WTC11 (cell line): ENCODE data around the gene ITIH2. TPM values are rescaled to one million over a fixed set of nuclear protein-coding genes. Genes with fewer than 3 reads are reported as not detected.
"Not testable (repeated sequence)": the region's sequence is repeated elsewhere in the genome, so short reads cannot be mapped to it uniquely, and the experiment has no call there.

Experiments
- ATAC-seq: fragments of 200-7000 bp; cut with Tn5 transposase; 2 replicates; pipeline ENCODE4 v1.10.0; 2021; ENCODE audit warnings: mild to moderate bottlenecking, moderate library complexity
- CTCF ChIA-PET: fragments of 300-600 bp; sonication (Branson Sonifier 250); formaldehyde crosslinking; loops from one replicate; lab custom pipeline; 2021; ENCODE audit warnings: antibody characterized with exemption; lab: Charles Lee
- POLR2A ChIA-PET: fragments of 350-600 bp; sonication (Branson Sonifier 250); formaldehyde crosslinking; loops from one replicate; lab custom pipeline; 2021; ENCODE audit warnings: antibody characterized with exemption; lab: Charles Lee
- DNase-seq: peaks from one replicate; pipeline ENCODE4 v3.0.0; 2021; ENCODE audit warnings: low spot score
- H3K27ac Mint-ChIP-seq: 2 replicates; pipeline ENCODE4 v1.8.0; 2021; ENCODE audit warnings: mixed read lengths
- H3K27me3 Mint-ChIP-seq: 2 replicates; pipeline ENCODE4 v1.8.0; 2021; ENCODE audit warnings: low read depth, mild to moderate bottlenecking, moderate library complexity, mixed read lengths
- H3K36me3 Mint-ChIP-seq: 2 replicates; pipeline ENCODE4 v1.8.0; 2021; ENCODE audit warnings: mixed read lengths
- H3K4me1 Mint-ChIP-seq: 2 replicates; pipeline ENCODE4 v1.8.0; 2022; ENCODE audit warnings: mixed read lengths
- H3K4me3 Mint-ChIP-seq: 2 replicates; pipeline ENCODE4 v1.8.0; 2021; ENCODE audit warnings: mild to moderate bottlenecking, moderate library complexity, mixed read lengths
- H3K9me3 Mint-ChIP-seq: 2 replicates; pipeline ENCODE4 v1.8.0; 2021; ENCODE audit warnings: mixed read lengths
- ATF1 ChIP-seq: sonication (generic); formaldehyde crosslinking; IDR thresholded peaks from 2 replicates; pipeline ENCODE4 v1.8.1; 2023; ENCODE audit warnings: mild to moderate bottlenecking, moderate library complexity, missing genetic modification reagents
- CREM ChIP-seq: sonication (generic); formaldehyde crosslinking; IDR thresholded peaks from 2 replicates; pipeline ENCODE4 v1.8.1; 2022; ENCODE audit warnings: mild to moderate bottlenecking, missing genetic modification reagents, moderate library complexity
- ESRRA ChIP-seq: sonication (generic); formaldehyde crosslinking; IDR thresholded peaks from 2 replicates; pipeline ENCODE4 v1.8.1; 2022; ENCODE audit warnings: mild to moderate bottlenecking, missing genetic modification reagents, borderline replicate concordance
- FOXJ3 ChIP-seq: sonication (generic); formaldehyde crosslinking; IDR thresholded peaks from 2 replicates; pipeline ENCODE4 v1.9.0; 2021; ENCODE audit warnings: missing genetic modification reagents, mild to moderate bottlenecking, borderline replicate concordance
- JUN ChIP-seq: sonication (generic); formaldehyde crosslinking; IDR thresholded peaks from 2 replicates; pipeline ENCODE4 v1.8.0; 2023; ENCODE audit warnings: mild to moderate bottlenecking, missing genetic modification reagents
- NR3C1 ChIP-seq: sonication (generic); formaldehyde crosslinking; conservative IDR thresholded peaks from 2 replicates; pipeline ENCODE4 v1.8.1; 2023; ENCODE audit warnings: low read depth, mild to moderate bottlenecking, missing genetic modification reagents
- RORB ChIP-seq: fragments of 250-450 bp; sonication (Bioruptor Pico); IDR thresholded peaks from 2 replicates; pipeline ENCODE4 v1.9.0; 2021; ENCODE audit warnings: mild to moderate bottlenecking
- SMAD4 ChIP-seq: sonication (generic); formaldehyde crosslinking; IDR thresholded peaks from 2 replicates; pipeline ENCODE4 v1.8.0; 2022; ENCODE audit warnings: mild to moderate bottlenecking, missing genetic modification reagents
- TEAD4 ChIP-seq: sonication (generic); formaldehyde crosslinking; IDR thresholded peaks from 2 replicates; pipeline ENCODE4 v1.8.0; 2022; ENCODE audit warnings: mild to moderate bottlenecking, missing genetic modification reagents
- ZBTB21 ChIP-seq: sonication (generic); formaldehyde crosslinking; IDR thresholded peaks from 2 replicates; pipeline ENCODE4 v1.8.1; 2023; ENCODE audit warnings: mild to moderate bottlenecking, missing genetic modification reagents, borderline replicate concordance
- ZNF232 ChIP-seq: sonication (generic); formaldehyde crosslinking; IDR thresholded peaks from 2 replicates; pipeline ENCODE4 v1.8.0; 2022; ENCODE audit warnings: mild to moderate bottlenecking, missing genetic modification reagents
- ZNF423 ChIP-seq: fragments of 250-450 bp; sonication (Bioruptor Pico); IDR thresholded peaks from 2 replicates; pipeline ENCODE4 v2.1.2; 2022; ENCODE audit warnings: mild to moderate bottlenecking, moderate library complexity
- total RNA-seq: library from RNA; stranded (reverse); gene quantifications from 3 replicates; pipeline ENCODE4 v1.2.3, GENCODE V29; 2021
- TF ChIP-seq, protein P1 (sequence below): sonication (generic); formaldehyde crosslinking; IDR thresholded peaks from 2 replicates; pipeline ENCODE4 v1.8.0; 2022; ENCODE audit warnings: mild to moderate bottlenecking, missing genetic modification reagents
- TF ChIP-seq, protein P2 (sequence below): sonication (generic); formaldehyde crosslinking; IDR thresholded peaks from 2 replicates; pipeline ENCODE4 v1.8.1; 2022; ENCODE audit warnings: low read depth, mild to moderate bottlenecking, moderate library complexity, missing genetic modification reagents, borderline replicate concordance
- TF ChIP-seq, protein P3 (sequence below): sonication (generic); formaldehyde crosslinking; IDR thresholded peaks from 2 replicates; pipeline ENCODE4 v1.8.1; 2022; ENCODE audit warnings: missing genetic modification reagents, borderline replicate concordance
- TF ChIP-seq, protein P4 (sequence below): sonication (generic); formaldehyde crosslinking; IDR thresholded peaks from 2 replicates; pipeline ENCODE4 v1.8.1; 2023; ENCODE audit warnings: mild to moderate bottlenecking, missing genetic modification reagents, moderate library complexity
- TF ChIP-seq, protein P5 (sequence below): sonication (generic); formaldehyde crosslinking; IDR thresholded peaks from 2 replicates; pipeline ENCODE4 v1.8.0; 2022; ENCODE audit warnings: mild to moderate bottlenecking, missing genetic modification reagents
- TF ChIP-seq, protein P6 (sequence below): sonication (generic); formaldehyde crosslinking; IDR thresholded peaks from 2 replicates; pipeline ENCODE4 v1.8.1; 2023; ENCODE audit warnings: mild to moderate bottlenecking, missing genetic modification reagents
- TF ChIP-seq, protein P7 (sequence below): sonication (generic); formaldehyde crosslinking; IDR thresholded peaks from 2 replicates; pipeline ENCODE4 v1.8.0; 2023; ENCODE audit warnings: missing genetic modification reagents, mild to moderate bottlenecking, borderline replicate concordance

ITIH2 gene
- total RNA-seq, 1 experiment from 2014 or later = 0.83 TPM

DNA sequence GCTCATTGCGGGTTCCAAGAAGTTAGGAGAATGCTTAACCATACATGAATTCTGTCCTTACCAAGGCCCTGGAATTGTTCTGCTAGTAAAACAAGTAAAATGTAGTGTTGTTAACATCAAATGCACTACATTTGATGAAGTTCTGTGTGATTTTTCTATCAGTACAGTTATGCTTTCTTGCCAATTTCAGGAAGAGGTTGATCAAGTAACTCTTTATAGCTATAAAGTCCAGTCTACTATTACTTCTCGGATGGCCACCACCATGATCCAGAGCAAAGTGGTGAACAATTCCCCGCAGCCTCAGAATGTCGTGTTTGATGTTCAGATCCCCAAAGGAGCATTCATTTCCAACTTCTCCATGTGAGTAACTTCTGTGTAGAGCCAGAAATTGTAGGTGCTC, 5.7 kb downstream of the ITIH2 start (continued):
- TF ChIP-seq, protein P1, sequence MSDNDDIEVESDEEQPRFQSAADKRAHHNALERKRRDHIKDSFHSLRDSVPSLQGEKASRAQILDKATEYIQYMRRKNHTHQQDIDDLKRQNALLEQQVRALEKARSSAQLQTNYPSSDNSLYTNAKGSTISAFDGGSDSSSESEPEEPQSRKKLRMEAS = no peak
- TF ChIP-seq NR3C1 (no peak), ATF1 (CRISPR knock-in tag) (no peak)

DNA sequence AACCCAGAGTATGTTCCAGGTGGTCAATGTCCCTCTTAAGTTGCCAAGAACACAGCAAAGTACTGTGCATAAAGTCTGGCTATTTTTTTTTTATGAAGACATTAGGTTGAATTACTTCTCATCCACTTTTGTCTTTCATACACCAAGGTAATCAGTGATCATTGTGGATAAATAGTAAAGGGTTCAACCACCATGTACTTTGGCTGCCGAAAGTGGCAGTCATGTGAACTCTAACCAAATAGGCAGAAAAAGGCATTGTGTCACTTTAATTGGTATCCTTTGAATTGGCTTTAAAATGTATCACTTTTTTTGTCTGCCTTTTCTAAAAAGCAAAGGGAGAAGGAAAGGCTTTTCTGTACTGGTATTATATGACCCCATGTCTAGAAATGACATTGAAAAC, 7.3 kb downstream of the ITIH2 start:
- peaks cover 14% of the 10 kb centered on the region for H3K9me3 Mint-ChIP-seq
- no peak overlapping the region for H3K27ac Mint-ChIP-seq
- TF ChIP-seq ZBTB21 (no peak), ZNF232 (CRISPR knock-in tag) (no peak), RORB (no peak), CREM (CRISPR knock-in tag) (no peak)
- TF ChIP-seq, protein P2, sequence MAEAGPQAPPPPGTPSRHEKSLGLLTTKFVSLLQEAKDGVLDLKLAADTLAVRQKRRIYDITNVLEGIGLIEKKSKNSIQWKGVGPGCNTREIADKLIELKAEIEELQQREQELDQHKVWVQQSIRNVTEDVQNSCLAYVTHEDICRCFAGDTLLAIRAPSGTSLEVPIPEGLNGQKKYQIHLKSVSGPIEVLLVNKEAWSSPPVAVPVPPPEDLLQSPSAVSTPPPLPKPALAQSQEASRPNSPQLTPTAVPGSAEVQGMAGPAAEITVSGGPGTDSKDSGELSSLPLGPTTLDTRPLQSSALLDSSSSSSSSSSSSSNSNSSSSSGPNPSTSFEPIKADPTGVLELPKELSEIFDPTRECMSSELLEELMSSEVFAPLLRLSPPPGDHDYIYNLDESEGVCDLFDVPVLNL (CRISPR knock-in tag) = no peak
- TF ChIP-seq, protein P3, sequence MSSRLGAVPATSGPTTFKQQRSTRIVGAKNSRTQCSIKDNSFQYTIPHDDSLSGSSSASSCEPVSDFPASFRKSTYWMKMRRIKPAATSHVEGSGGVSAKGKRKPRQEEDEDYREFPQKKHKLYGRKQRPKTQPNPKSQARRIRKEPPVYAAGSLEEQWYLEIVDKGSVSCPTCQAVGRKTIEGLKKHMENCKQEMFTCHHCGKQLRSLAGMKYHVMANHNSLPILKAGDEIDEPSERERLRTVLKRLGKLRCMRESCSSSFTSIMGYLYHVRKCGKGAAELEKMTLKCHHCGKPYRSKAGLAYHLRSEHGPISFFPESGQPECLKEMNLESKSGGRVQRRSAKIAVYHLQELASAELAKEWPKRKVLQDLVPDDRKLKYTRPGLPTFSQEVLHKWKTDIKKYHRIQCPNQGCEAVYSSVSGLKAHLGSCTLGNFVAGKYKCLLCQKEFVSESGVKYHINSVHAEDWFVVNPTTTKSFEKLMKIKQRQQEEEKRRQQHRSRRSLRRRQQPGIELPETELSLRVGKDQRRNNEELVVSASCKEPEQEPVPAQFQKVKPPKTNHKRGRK (CRISPR knock-in tag) = no peak
- TF ChIP-seq, all 79 proteins: peak for 0
- Mint-ChIP-seq H3K4me3 (no peak overlapping the region), H3K27me3 (peaks cover 3% of the 10 kb centered on the region), H3K36me3 (no peaks in the 10 kb centered on the region), H3K4me1 (peaks cover 3% of the 10 kb centered on the region; the same call in 1 of the 2 replicates)
- ATAC-seq (no peak), DNase-seq (no peak)
- POLR2A ChIA-PET = no interaction called here
- CTCF ChIA-PET = no interaction called here

DNA sequence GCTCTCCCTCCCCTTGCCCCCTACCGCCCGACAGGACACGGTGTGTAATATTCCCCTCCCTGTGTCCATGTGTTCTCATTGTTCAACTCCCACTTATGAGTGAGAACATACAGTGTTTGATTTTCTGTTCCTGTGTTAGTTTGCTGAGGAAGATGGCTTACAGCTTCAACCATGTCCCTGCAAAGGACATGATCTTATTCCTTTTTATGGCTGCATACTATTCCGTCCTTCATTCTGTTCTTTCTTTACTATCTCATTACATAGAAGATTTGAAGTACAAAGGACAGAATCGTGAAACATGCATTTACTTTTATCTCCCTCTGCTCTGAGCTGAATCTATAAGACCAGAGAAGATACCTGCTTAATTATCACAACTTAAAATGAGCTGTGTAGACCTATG, 8.0 kb downstream of the ITIH2 start:
- H3K27ac Mint-ChIP-seq, POLR2A ChIA-PET: not testable (repeated sequence)

DNA sequence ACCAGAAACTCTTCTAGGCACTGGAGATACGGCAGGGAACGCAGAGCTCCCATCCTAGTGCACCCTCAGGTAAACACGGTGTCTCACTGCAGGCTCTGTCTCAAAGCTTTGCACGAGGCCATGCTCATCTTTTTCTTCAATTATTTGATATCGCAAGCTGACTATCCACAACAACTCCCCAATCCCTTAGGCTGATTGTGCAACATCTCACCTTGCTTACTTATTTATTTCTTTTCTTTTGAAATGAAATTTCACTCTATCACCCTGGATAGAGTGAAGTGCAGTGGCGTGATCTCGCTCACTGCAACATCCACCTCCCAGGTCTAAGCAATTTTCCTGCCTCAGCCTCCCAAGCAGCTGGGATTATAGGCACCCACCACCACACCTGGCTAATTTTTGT, 12.4 kb downstream of the ITIH2 start:
- Mint-ChIP-seq H3K4me3 (no peak overlapping the region), H3K27ac (no peak overlapping the region)
- TF ChIP-seq NR3C1 (no peak), ESRRA (CRISPR knock-in tag) (no peak), ZNF423 (CRISPR knock-in tag) (no peak), SMAD4 (no peak), ATF1 (CRISPR knock-in tag) (no peak), JUN (CRISPR knock-in tag) (no peak), TEAD4 (no peak), FOXJ3 (no peak)
- TF ChIP-seq, protein P4, sequence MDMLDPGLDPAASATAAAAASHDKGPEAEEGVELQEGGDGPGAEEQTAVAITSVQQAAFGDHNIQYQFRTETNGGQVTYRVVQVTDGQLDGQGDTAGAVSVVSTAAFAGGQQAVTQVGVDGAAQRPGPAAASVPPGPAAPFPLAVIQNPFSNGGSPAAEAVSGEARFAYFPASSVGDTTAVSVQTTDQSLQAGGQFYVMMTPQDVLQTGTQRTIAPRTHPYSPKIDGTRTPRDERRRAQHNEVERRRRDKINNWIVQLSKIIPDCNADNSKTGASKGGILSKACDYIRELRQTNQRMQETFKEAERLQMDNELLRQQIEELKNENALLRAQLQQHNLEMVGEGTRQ = no peak
- TF ChIP-seq, protein P5, sequence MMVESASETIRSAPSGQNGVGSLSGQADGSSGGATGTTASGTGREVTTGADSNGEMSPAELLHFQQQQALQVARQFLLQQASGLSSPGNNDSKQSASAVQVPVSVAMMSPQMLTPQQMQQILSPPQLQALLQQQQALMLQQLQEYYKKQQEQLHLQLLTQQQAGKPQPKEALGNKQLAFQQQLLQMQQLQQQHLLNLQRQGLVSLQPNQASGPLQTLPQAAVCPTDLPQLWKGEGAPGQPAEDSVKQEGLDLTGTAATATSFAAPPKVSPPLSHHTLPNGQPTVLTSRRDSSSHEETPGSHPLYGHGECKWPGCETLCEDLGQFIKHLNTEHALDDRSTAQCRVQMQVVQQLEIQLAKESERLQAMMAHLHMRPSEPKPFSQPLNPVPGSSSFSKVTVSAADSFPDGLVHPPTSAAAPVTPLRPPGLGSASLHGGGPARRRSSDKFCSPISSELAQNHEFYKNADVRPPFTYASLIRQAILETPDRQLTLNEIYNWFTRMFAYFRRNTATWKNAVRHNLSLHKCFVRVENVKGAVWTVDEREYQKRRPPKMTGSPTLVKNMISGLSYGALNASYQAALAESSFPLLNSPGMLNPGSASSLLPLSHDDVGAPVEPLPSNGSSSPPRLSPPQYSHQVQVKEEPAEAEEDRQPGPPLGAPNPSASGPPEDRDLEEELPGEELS (CRISPR knock-in tag) = no peak
- TF ChIP-seq, protein P6, sequence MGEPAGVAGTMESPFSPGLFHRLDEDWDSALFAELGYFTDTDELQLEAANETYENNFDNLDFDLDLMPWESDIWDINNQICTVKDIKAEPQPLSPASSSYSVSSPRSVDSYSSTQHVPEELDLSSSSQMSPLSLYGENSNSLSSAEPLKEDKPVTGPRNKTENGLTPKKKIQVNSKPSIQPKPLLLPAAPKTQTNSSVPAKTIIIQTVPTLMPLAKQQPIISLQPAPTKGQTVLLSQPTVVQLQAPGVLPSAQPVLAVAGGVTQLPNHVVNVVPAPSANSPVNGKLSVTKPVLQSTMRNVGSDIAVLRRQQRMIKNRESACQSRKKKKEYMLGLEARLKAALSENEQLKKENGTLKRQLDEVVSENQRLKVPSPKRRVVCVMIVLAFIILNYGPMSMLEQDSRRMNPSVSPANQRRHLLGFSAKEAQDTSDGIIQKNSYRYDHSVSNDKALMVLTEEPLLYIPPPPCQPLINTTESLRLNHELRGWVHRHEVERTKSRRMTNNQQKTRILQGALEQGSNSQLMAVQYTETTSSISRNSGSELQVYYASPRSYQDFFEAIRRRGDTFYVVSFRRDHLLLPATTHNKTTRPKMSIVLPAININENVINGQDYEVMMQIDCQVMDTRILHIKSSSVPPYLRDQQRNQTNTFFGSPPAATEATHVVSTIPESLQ (CRISPR knock-in tag) = no peak
- TF ChIP-seq, protein P7, sequence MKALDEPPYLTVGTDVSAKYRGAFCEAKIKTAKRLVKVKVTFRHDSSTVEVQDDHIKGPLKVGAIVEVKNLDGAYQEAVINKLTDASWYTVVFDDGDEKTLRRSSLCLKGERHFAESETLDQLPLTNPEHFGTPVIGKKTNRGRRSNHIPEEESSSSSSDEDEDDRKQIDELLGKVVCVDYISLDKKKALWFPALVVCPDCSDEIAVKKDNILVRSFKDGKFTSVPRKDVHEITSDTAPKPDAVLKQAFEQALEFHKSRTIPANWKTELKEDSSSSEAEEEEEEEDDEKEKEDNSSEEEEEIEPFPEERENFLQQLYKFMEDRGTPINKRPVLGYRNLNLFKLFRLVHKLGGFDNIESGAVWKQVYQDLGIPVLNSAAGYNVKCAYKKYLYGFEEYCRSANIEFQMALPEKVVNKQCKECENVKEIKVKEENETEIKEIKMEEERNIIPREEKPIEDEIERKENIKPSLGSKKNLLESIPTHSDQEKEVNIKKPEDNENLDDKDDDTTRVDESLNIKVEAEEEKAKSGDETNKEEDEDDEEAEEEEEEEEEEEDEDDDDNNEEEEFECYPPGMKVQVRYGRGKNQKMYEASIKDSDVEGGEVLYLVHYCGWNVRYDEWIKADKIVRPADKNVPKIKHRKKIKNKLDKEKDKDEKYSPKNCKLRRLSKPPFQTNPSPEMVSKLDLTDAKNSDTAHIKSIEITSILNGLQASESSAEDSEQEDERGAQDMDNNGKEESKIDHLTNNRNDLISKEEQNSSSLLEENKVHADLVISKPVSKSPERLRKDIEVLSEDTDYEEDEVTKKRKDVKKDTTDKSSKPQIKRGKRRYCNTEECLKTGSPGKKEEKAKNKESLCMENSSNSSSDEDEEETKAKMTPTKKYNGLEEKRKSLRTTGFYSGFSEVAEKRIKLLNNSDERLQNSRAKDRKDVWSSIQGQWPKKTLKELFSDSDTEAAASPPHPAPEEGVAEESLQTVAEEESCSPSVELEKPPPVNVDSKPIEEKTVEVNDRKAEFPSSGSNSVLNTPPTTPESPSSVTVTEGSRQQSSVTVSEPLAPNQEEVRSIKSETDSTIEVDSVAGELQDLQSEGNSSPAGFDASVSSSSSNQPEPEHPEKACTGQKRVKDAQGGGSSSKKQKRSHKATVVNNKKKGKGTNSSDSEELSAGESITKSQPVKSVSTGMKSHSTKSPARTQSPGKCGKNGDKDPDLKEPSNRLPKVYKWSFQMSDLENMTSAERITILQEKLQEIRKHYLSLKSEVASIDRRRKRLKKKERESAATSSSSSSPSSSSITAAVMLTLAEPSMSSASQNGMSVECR (CRISPR knock-in tag) = no peak

More for the DNA sequence above, 8.0 kb downstream of the ITIH2 start:
- H3K36me3 Mint-ChIP-seq, H3K27me3 Mint-ChIP-seq, ATAC-seq, DNase-seq, H3K4me3 Mint-ChIP-seq, CTCF ChIA-PET, H3K4me1 Mint-ChIP-seq: not testable (repeated sequence)
- H3K9me3 Mint-ChIP-seq = peaks cover 14% of the 10 kb centered on the region

More for the DNA sequence above, 12.4 kb downstream of the ITIH2 start:
- Mint-ChIP-seq H3K9me3 (peaks cover 11% of the 10 kb centered on the region), H3K27me3 (peaks cover 3% of the 10 kb centered on the region), H3K36me3 (no peaks in the 10 kb centered on the region), H3K4me1 (0 out of 2 replicates have a peak, but pooled peaks cover 4% of the 10 kb centered on the region)
- ChIA-PET POLR2A (interaction anchor here (0.6 kb wide), 1 partner anchor 26 kb away, joined by 5 read pairs; no protein-coding TSS in a partner anchor), CTCF (no interaction called here)
- DNase-seq (no peak), ATAC-seq (no peak)
